DMS114 treated with DMSO at 0.1 percent for 48 hours (cell line): ENCODE measurements around the gene CTNND2.
"Not testable (repeated sequence)": the region's sequence is repeated elsewhere in the genome, so short reads cannot be mapped to it uniquely, and the experiment has no call there.

Source experiments
- DNase-seq: peaks from one replicate; lab custom pipeline; 2025; ENCODE audit not compliant: unreplicated experiment; lab: John Stamatoyannopoulos, UW

The CTNND2 gene

GRCh38 chr5:11869203-11869602 lies 35.0 kb downstream of the CTNND2 start:
- no peak for DNase-seq

- no peak for DNase-seq
Observed at GRCh38 chr5:11863911-11864310, 40.3 kb downstream of the CTNND2 start.

GRCh38 chr5:11857391-11857790 lies 46.9 kb downstream of the CTNND2 start:
- no peak for DNase-seq

- no peak for DNase-seq
Observed at GRCh38 chr5:11854936-11855335, 49.3 kb downstream of the CTNND2 start.

- no peak for DNase-seq
Observed at GRCh38 chr5:11853796-11854195, 50.5 kb downstream of the CTNND2 start.

- DNase-seq, result no peak
Observed at GRCh38 chr5:11853140-11853539, 51.1 kb downstream of the CTNND2 start.

GRCh38 chr5:11852717-11853087 lies 51.5 kb downstream of the CTNND2 start:
- DNase-seq, result no peak

- no peak for DNase-seq
Observed at GRCh38 chr5:11851965-11852716, 52.1 kb downstream of the CTNND2 start.

GRCh38 chr5:11851416-11851815 lies 52.8 kb downstream of the CTNND2 start:
- DNase-seq, result no peak

- not testable (repeated sequence) for DNase-seq
Observed at GRCh38 chr5:11828566-11828965, 75.7 kb downstream of the CTNND2 start.

GRCh38 chr5:11822598-11822997 lies 81.6 kb downstream of the CTNND2 start:
- no peak for DNase-seq

GRCh38 chr5:11815916-11816315 lies 88.3 kb downstream of the CTNND2 start:
- no peak for DNase-seq

GRCh38 chr5:11815481-11815880 lies 88.8 kb downstream of the CTNND2 start:
- no peak for DNase-seq

GRCh38 chr5:11814373-11814772 lies 89.9 kb downstream of the CTNND2 start:
- no peak for DNase-seq

GRCh38 chr5:11809407-11809806 lies 94.8 kb downstream of the CTNND2 start:
- no peak for DNase-seq

- no peak for DNase-seq
Observed at GRCh38 chr5:11803436-11803835, 100.8 kb downstream of the CTNND2 start.

GRCh38 chr5:11801061-11801460 lies 103.2 kb downstream of the CTNND2 start:
- no peak for DNase-seq

GRCh38 chr5:11797132-11797531 lies 107.1 kb downstream of the CTNND2 start:
- DNase-seq, result no peak

- no peak for DNase-seq
Observed at GRCh38 chr5:11793396-11793795, 110.8 kb downstream of the CTNND2 start.

- DNase-seq, result no peak
Observed at GRCh38 chr5:11792621-11793020, 111.6 kb downstream of the CTNND2 start.

GRCh38 chr5:11791792-11792191 lies 112.5 kb downstream of the CTNND2 start:
- no peak for DNase-seq

GRCh38 chr5:11790201-11790600 lies 114.0 kb downstream of the CTNND2 start:
- no peak for DNase-seq

GRCh38 chr5:11785771-11786352 lies 118.4 kb downstream of the CTNND2 start:
- DNase-seq, result no peak
